IMR-90 (cell line): ENCODE results near the gene PTGER4. TPM values are rescaled to one million over a fixed set of nuclear protein-coding genes. Genes with fewer than 3 reads are reported as not detected.

Source experiments
- ATAC-seq: fragments of 200-7000 bp; cut with Tn5 transposase; 2 replicates; pipeline ENCODE4 v1.9.1; 2020; ENCODE audit warnings: low read depth, mild to moderate bottlenecking, moderate library complexity
- BruUV-seq: library from RNA; stranded (reverse); fragments of 400-500 nt; replicated peaks from 2 replicates; lab custom pipeline; 2021; lab: Mats Ljungman, UMichigan
- CTCF ChIA-PET: fragments of 300-600 bp; formaldehyde crosslinking; extraction: SDS; loops from one replicate; lab custom pipeline; 2021; ENCODE audit warnings: antibody characterized with exemption; lab: Yijun Ruan, JAX
- POLR2A ChIA-PET: fragments of 300-600 bp; sonication (Branson Sonifier 250); formaldehyde crosslinking; loops from one replicate; lab custom pipeline; 2022; ENCODE audit warnings: antibody characterized with exemption; ENCODE audit not compliant: unreplicated experiment; lab: Charles Lee
- DNase-seq: peaks from one replicate; pipeline ENCODE4 v3.0.0; 2013
- H2AFZ ChIP-seq: replicated peaks from 2 replicates; pipeline ENCODE3; 2013; ENCODE audit warnings: low read length, mild to moderate bottlenecking; ENCODE audit not compliant: poor library complexity
- H2AK5ac ChIP-seq: 2 replicates; pipeline ENCODE4 v1.6.1; 2013; ENCODE audit warnings: low read depth, low read length, inconsistent platforms
- H2AK9ac ChIP-seq: replicated peaks from 2 replicates; pipeline ENCODE3; 2013; ENCODE audit warnings: mild to moderate bottlenecking, low read depth, low read length, moderate library complexity; ENCODE audit not compliant: poor library complexity
- H2BK120ac ChIP-seq: 2 replicates; pipeline ENCODE4 v1.6.1; 2013; ENCODE audit warnings: low read depth, low read length, inconsistent platforms
- H2BK15ac ChIP-seq: 3 replicates; pipeline ENCODE4 v1.6.1; 2013; ENCODE audit warnings: low read depth, low read length, inconsistent platforms
- H2BK20ac ChIP-seq: 2 replicates; pipeline ENCODE4 v1.6.1; 2013; ENCODE audit warnings: low read depth, mild to moderate bottlenecking, inconsistent platforms, low read length, moderate library complexity
- H2BK5ac ChIP-seq: 2 replicates; pipeline ENCODE4 v1.6.1; 2013; ENCODE audit warnings: mild to moderate bottlenecking, low read depth, low read length, inconsistent platforms; ENCODE audit not compliant: poor library complexity, severe bottlenecking
- H3K14ac ChIP-seq: replicated peaks from 2 replicates; pipeline ENCODE4 v1.6.1; 2013; ENCODE audit warnings: low read depth, low read length, inconsistent platforms
- H3K18ac ChIP-seq: 2 replicates; pipeline ENCODE4 v1.6.1; 2013; ENCODE audit warnings: low read depth, low read length, control low read depth
- H3K23ac ChIP-seq: 2 replicates; pipeline ENCODE4 v1.6.1; 2013; ENCODE audit warnings: low read depth, low read length, inconsistent platforms
- H3K27ac ChIP-seq: 2 replicates; pipeline ENCODE4 v1.5.1; 2013; ENCODE audit warnings: mild to moderate bottlenecking, control low read depth, low read length; ENCODE audit not compliant: insufficient read depth
- H3K27me3 ChIP-seq: 2 replicates; pipeline ENCODE4 v1.6.1; 2013; ENCODE audit warnings: low read length; ENCODE audit not compliant: control insufficient read depth, insufficient read depth
- H3K36me3 ChIP-seq: 2 replicates; pipeline ENCODE4 v1.6.1; 2013; ENCODE audit warnings: low read length, mixed read lengths; ENCODE audit not compliant: control insufficient read depth, insufficient read depth
- H3K4ac ChIP-seq: 2 replicates; pipeline ENCODE4 v1.6.1; 2013; ENCODE audit warnings: low read depth, low read length, inconsistent platforms
- H3K4me1 ChIP-seq: 2 replicates; pipeline ENCODE4 v1.6.1; 2013; ENCODE audit warnings: low read length, mixed read lengths; ENCODE audit not compliant: control insufficient read depth, insufficient read depth
- H3K4me2 ChIP-seq: 2 replicates; pipeline ENCODE4 v1.6.1; 2013; ENCODE audit warnings: low read depth, mild to moderate bottlenecking, control low read depth, low read length, moderate library complexity
- H3K4me3 ChIP-seq: 2 replicates; pipeline ENCODE4 v1.5.1; 2013; ENCODE audit warnings: low read depth, mild to moderate bottlenecking, control low read depth, low read length, moderate library complexity; ENCODE audit not compliant: insufficient read depth
- H3K56ac ChIP-seq: 2 replicates; pipeline ENCODE4 v1.6.1; 2013; ENCODE audit warnings: low read length, inconsistent platforms; ENCODE audit not compliant: insufficient read depth; ENCODE audit errors: extremely low read depth
- H3K79me1 ChIP-seq, 2 experiments: 2 replicates each; pipeline ENCODE4 v1.6.1; 2013; ENCODE audit warnings: low read length in 2 of 2, inconsistent platforms in 1 of 2, low read depth in 1 of 2
- H3K9ac ChIP-seq: 2 replicates; pipeline ENCODE4 v1.6.1; 2013; ENCODE audit warnings: low read depth, low read length, control low read depth
- H3K9me1 ChIP-seq: 2 replicates; pipeline ENCODE4 v1.6.1; 2013; ENCODE audit warnings: low read length, inconsistent platforms; ENCODE audit not compliant: insufficient read depth
- H3K9me3 ChIP-seq: 2 replicates; pipeline ENCODE4 v1.6.1; 2013; ENCODE audit warnings: low read length; ENCODE audit not compliant: control insufficient read depth, insufficient read depth
- H4K20me1 ChIP-seq: 2 replicates; pipeline ENCODE4 v1.6.1; 2013; ENCODE audit warnings: low read length, inconsistent platforms; ENCODE audit not compliant: insufficient read depth
- H4K5ac ChIP-seq: 2 replicates; pipeline ENCODE4 v1.6.1; 2013; ENCODE audit warnings: mild to moderate bottlenecking, low read depth, low read length, control low read depth
- H4K8ac ChIP-seq, 2 experiments: 2 replicates each; pipeline ENCODE4 v1.6.1; 2013; ENCODE audit warnings: low read depth in 2 of 2, low read length in 2 of 2, control low read depth in 1 of 2, inconsistent platforms in 1 of 2
- H4K91ac ChIP-seq: 2 replicates; pipeline ENCODE4 v1.6.1; 2013; ENCODE audit warnings: low read depth, low read length, inconsistent platforms; ENCODE audit not compliant: insufficient read depth
- RAD21 ChIP-seq: IDR thresholded peaks from 2 replicates; pipeline ENCODE4 v1.6.1; 2012; ENCODE audit warnings: low read length, improper control_type of control experiment
- SMC3 ChIP-seq: fragments of 150-350 bp; IDR thresholded peaks from 2 replicates; pipeline ENCODE4 v1.6.1; 2016; ENCODE audit warnings: low read depth, mild to moderate bottlenecking, antibody characterized with exemption, low read length, moderate library complexity
- dilution Hi-C: fragments of 300-500 bp; cut with HindIII; formaldehyde crosslinking; loops from one replicate; pipeline ENCODE4 v1.14.3; 2018; ENCODE audit warnings: low sequenced_read_pairs; ENCODE audit not compliant: unreplicated experiment
- in situ Hi-C: fragments of 300-500 bp; cut with MboI; formaldehyde crosslinking; loops from 3 replicates; pipeline ENCODE4 v1.14.3; 2019; ENCODE audit warnings: low sequenced_read_pairs, inconsistent platforms, mixed read lengths
- intact Hi-C: fragments of 100-400 bp; cut with micrococcal nuclease; formaldehyde crosslinking; loops from 2 replicates; pipeline ENCODE4 v1.10.0; 2022
- polyA plus RNA-seq, 3 experiments: library from polyadenylated mRNA; depleted of rRNA; stranded (reverse); fragments of >200 nt; gene quantifications; 2 replicates each; pipeline ENCODE4 v1.2.3, GENCODE V29; 2012; ENCODE audit warnings: low replicate concordance in 1 of 3
- total RNA-seq: library from RNA; depleted of rRNA; stranded (reverse); fragments of >200 nt; gene quantifications from 2 replicates; pipeline ENCODE4 v1.2.3, GENCODE V29; 2012

PTGER4 gene
- total and polyA plus RNA-seq, 2 of the 4 experiments (the other 2 are of a cell fraction): 7.9 to 10.1 TPM

DNA sequence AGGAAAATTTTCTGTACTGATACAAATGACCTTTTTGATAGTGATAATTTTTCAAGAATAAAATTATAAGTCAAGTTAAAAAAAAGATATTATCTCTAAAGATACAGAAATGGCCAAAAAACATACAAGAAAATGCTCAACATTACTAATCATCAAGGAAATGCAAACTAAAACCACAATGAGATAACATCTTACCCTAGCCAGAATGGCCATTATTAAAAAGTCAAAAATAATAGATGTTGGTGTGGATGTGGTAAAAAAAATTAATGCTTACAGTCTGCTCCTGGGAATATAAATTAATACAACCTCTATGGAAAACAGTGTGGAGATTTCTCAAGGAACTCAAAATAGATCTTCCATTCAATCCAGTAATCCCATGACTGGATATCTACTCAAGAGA is 22.9 kb upstream of the PTGER4 start:
- Histone ChIP-seq H2BK20ac (no peak overlapping the region), H3K9me3 (no peaks in the 10 kb centered on the region), H3K23ac (no peak overlapping the region), H4K8ac (no peak overlapping the region), H3K9ac (no peak overlapping the region), H2AFZ (no peak overlapping the region), H2AK9ac (no peak overlapping the region), H3K4ac (no peak overlapping the region), H3K27ac (no peak overlapping the region), H2BK15ac (no peak overlapping the region), H3K4me1 (no peaks in the 10 kb centered on the region), H3K36me3 (no peaks in the 10 kb centered on the region), H3K18ac (no peak overlapping the region), H2BK120ac (no peak overlapping the region), H3K9me1 (peaks cover 4% of the 10 kb centered on the region; the same call in 1 of the 2 replicates), H3K27me3 (peaks cover 2% of the 10 kb centered on the region; the same call in 1 of the 2 replicates), H3K79me1 (no peaks in the 10 kb centered on the region), H3K4me3 (no peak overlapping the region), H2AK5ac (no peak overlapping the region), H2BK5ac (no peak overlapping the region), H3K56ac (no peak overlapping the region), H4K5ac (no peak overlapping the region), H4K91ac (no peak overlapping the region), H4K20me1 (no peaks in the 10 kb centered on the region), H3K4me2 (no peak overlapping the region), H3K14ac (no peak overlapping the region)
- in situ Hi-C loops (no loop called here), intact Hi-C loops (no loop called here), dilution Hi-C loops (no loop called here)
- TF ChIP-seq RAD21 (no peak), SMC3 (no peak)
- no TSS peak for BruUV-seq
- ATAC-seq (no peak), DNase-seq (no peak)
- ChIA-PET CTCF (no interaction called here), POLR2A (no interaction called here)
